HL-60 (cell line): ENCODE data around the gene SFI1.
A peak's percentile ranks its signal among the peaks of the same experiment; 100 is the strongest.

Experiments used
- DNase-seq, 2 experiments: peaks; one replicate each; pipeline ENCODE4 v3.0.0-alpha.2; 2010 to 2020; ENCODE audit warnings: low read depth in 1 of 2, low spot score in 1 of 2
- H3K27ac ChIP-seq: fragments of 250-450 bp; sonication (Bioruptor Pico); replicated peaks from 2 replicates; pipeline ENCODE4 v1.5.1; 2020; ENCODE audit warnings: mild to moderate bottlenecking, moderate library complexity
- H3K27me3 ChIP-seq: fragments of 250-450 bp; sonication (Bioruptor Pico); 2 replicates; pipeline ENCODE4 v1.5.1; 2021; ENCODE audit warnings: mild to moderate bottlenecking, moderate library complexity; ENCODE audit not compliant: insufficient read depth, poor library complexity, severe bottlenecking
- H3K4me3 ChIP-seq: replicated peaks from 2 replicates; pipeline ENCODE4 v1.5.1; 2011; ENCODE audit warnings: mild to moderate bottlenecking, control low read depth, low read length; ENCODE audit not compliant: insufficient read depth
- GABPA ChIP-seq: IDR thresholded peaks from 2 replicates; pipeline ENCODE4 v1.6.1; 2012; ENCODE audit warnings: low read depth
- POLR2AphosphoS5 ChIP-seq: IDR thresholded peaks from 2 replicates; pipeline ENCODE4 v1.6.1; 2012; ENCODE audit warnings: low read depth
- SPI1 ChIP-seq: IDR thresholded peaks from 2 replicates; pipeline ENCODE4 v1.6.1; 2012; ENCODE audit warnings: low read depth, mild to moderate bottlenecking, borderline replicate concordance
- TF ChIP-seq, protein P1 (sequence below): IDR thresholded peaks from 2 replicates; pipeline ENCODE4 v1.6.1; 2012; ENCODE audit warnings: low read depth; ENCODE audit not compliant: insufficient replicate concordance
- TF ChIP-seq, protein P2 (sequence below): IDR thresholded peaks from one replicate; pipeline ENCODE4 v1.5.1; 2011; ENCODE audit warnings: low read length, control low read depth, inconsistent platforms; ENCODE audit not compliant: insufficient read depth

The SFI1 gene

DNA sequence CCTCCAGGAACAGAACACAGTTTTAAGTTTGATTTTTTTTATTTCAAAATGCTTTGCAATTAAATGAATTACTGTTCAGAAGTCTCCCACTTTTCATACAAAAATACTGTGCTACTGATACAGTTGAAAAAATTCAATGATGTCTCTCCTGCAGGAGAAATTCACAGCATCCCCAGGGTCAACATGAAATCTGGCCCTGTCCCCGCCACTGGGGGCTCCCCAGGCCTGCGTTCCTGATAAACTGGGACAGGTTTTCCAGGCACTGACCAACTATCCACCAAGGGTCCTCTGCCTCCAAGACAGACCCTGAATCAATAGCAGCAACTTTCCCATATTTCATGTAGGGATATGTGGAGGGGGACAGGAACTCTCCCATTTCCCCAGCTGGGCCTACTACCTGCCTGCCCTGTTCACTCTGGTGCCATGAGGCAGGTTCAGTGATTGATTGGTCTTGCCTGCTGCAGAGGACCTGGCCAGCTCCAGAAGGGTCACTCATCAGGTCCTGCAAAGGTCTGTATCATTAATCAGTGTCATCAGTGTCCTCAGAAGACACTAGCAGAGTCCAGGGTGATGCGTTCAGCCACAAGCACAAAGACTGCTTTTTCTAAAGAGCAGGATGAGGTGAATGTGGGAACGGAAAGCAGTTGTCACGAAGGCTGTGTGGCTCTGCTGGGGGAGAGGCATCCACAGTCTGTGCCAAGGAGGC lies 122.3 kb downstream of the SFI1 start:
- H3K4me3 ChIP-seq: no peak overlapping the region
- 0 out of 2 replicates have a peak, but pooled peaks have one; percentile 28 for TF ChIP-seq POLR2AphosphoS5
- TF ChIP-seq, protein P1, sequence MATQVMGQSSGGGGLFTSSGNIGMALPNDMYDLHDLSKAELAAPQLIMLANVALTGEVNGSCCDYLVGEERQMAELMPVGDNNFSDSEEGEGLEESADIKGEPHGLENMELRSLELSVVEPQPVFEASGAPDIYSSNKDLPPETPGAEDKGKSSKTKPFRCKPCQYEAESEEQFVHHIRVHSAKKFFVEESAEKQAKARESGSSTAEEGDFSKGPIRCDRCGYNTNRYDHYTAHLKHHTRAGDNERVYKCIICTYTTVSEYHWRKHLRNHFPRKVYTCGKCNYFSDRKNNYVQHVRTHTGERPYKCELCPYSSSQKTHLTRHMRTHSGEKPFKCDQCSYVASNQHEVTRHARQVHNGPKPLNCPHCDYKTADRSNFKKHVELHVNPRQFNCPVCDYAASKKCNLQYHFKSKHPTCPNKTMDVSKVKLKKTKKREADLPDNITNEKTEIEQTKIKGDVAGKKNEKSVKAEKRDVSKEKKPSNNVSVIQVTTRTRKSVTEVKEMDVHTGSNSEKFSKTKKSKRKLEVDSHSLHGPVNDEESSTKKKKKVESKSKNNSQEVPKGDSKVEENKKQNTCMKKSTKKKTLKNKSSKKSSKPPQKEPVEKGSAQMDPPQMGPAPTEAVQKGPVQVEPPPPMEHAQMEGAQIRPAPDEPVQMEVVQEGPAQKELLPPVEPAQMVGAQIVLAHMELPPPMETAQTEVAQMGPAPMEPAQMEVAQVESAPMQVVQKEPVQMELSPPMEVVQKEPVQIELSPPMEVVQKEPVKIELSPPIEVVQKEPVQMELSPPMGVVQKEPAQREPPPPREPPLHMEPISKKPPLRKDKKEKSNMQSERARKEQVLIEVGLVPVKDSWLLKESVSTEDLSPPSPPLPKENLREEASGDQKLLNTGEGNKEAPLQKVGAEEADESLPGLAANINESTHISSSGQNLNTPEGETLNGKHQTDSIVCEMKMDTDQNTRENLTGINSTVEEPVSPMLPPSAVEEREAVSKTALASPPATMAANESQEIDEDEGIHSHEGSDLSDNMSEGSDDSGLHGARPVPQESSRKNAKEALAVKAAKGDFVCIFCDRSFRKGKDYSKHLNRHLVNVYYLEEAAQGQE: no peak
- H3K27ac ChIP-seq: no peak overlapping the region
- no peaks in the 10 kb centered on the region for H3K27me3 ChIP-seq
- no peak for DNase-seq

DNA sequence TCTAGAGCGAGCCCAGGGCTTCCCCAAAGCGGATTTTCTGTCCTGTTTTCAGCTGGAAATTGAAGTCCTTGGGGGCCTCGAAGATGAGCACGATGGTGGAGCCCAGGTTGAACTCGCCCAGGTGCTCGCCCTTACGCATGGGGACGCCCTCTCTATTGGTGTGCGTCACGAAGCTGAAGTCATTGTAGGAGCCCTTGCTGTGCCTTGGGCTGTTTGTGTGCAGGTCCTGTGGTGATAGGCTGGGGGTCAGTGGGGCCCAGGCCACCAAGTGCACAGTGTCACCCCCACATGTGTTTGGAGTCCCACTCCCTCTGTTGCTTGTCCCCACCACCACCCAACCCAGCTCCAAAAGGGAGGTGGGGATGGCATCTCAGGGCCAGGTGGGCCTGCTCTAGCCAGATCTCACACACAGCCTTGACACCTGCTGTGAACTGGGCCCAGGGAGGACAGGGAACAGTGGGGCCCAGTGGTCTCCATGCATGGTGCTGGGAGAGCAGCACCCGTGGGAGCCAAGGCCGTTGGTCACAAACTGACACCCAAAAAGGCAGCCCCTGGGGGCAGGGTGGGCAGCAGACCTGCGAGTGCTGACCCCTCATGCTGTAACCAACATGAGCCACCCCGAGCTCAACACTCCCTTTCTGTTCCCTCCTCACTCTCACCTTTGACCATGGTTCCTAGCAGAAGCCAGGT lies 123.4 kb downstream of the SFI1 start:
- TF ChIP-seq, protein P1: no peak
- TF ChIP-seq, protein P2, sequence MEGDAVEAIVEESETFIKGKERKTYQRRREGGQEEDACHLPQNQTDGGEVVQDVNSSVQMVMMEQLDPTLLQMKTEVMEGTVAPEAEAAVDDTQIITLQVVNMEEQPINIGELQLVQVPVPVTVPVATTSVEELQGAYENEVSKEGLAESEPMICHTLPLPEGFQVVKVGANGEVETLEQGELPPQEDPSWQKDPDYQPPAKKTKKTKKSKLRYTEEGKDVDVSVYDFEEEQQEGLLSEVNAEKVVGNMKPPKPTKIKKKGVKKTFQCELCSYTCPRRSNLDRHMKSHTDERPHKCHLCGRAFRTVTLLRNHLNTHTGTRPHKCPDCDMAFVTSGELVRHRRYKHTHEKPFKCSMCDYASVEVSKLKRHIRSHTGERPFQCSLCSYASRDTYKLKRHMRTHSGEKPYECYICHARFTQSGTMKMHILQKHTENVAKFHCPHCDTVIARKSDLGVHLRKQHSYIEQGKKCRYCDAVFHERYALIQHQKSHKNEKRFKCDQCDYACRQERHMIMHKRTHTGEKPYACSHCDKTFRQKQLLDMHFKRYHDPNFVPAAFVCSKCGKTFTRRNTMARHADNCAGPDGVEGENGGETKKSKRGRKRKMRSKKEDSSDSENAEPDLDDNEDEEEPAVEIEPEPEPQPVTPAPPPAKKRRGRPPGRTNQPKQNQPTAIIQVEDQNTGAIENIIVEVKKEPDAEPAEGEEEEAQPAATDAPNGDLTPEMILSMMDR: no peak
- TF ChIP-seq SPI1 (no peak), POLR2AphosphoS5 (no peak; the same call in 1 of the 2 replicates)
- Histone ChIP-seq H3K27ac (no peak overlapping the region), H3K4me3 (no peak overlapping the region), H3K27me3 (no peaks in the 10 kb centered on the region)
- DNase-seq: no peak

DNA sequence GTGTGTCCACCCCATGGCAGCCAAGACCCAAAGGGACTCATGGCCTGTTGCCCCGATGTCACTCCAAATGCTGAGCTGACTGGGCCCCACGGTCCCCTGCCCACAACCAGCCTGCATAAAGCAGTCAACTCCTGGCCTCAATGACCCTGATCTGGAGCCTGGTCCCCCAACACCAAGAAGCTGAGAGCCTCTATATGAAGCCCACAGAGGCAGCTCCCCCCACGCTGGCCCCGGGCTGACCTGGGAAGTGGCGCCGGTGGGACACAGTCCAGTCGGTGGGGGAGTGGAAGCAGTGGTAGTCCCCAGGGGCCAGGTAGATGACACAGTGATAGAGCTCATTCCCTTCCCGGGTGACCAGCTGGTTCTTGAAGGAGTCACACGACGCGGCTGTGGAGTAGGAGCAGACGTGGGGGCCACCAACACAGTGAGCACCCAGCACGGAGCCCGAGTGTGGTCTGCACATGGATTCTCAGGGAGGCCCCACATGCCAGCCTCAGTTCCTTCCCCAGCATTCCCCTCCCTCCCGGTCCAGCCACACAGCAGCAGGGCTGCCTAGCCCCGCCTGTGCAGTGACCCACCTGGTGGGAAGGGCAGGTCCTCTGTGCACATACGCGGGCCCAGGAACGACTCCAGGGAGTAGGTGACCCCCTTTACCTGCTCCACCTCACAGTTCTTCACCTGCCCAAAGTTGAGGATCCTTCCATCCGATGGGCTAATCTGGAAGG lies 124.6 kb downstream of the SFI1 start:
- TF ChIP-seq, protein P2: no peak
- no peak for TF ChIP-seq GABPA
- TF ChIP-seq SPI1: no peak
- no peak for TF ChIP-seq POLR2AphosphoS5
- TF ChIP-seq, protein P1: no peak
- H3K27me3 ChIP-seq: no peaks in the 10 kb centered on the region
- H3K4me3 ChIP-seq: no peak overlapping the region
- H3K27ac ChIP-seq: no peak overlapping the region
- no peak for DNase-seq
